GM12878 (cell line): ENCODE results near the gene MRNIP.

Source experiments
- EZH2 ChIP-seq: IDR thresholded peaks from 2 replicates; pipeline ENCODE4 v1.6.1; 2012; ENCODE audit warnings: low read depth, mild to moderate bottlenecking, control low read depth, inconsistent platforms, low read length, borderline replicate concordance; ENCODE audit not compliant: control insufficient read depth
- MYC ChIP-seq: IDR thresholded peaks from 2 replicates; pipeline ENCODE4 v1.6.1; 2011; ENCODE audit warnings: mild to moderate bottlenecking, low read length, moderate library complexity, inconsistent platforms; ENCODE audit not compliant: insufficient read depth, insufficient replicate concordance, insufficient read length, severe bottlenecking
- POLR2A ChIP-seq: IDR thresholded peaks from 2 replicates; pipeline ENCODE4 v1.6.1; 2011; ENCODE audit warnings: low read depth, mild to moderate bottlenecking, low read length
- RFX5 ChIP-seq: IDR thresholded peaks from 2 replicates; pipeline ENCODE4 v1.6.1; 2011; ENCODE audit warnings: low read depth, low read length, improper control_type of control experiment
- SMAD1 ChIP-seq: fragments of 450-650 bp; IDR thresholded peaks from 2 replicates; pipeline ENCODE4 v1.6.1; 2018; ENCODE audit warnings: mild to moderate bottlenecking, low read depth; ENCODE audit not compliant: partially characterized antibody
- SPI1 ChIP-seq: IDR thresholded peaks from 2 replicates; pipeline ENCODE4 v1.6.1; 2011; ENCODE audit warnings: low read depth, mild to moderate bottlenecking, low read length, moderate library complexity, borderline replicate concordance; ENCODE audit not compliant: insufficient read depth
- TF ChIP-seq, protein P1 (sequence below), 3 experiments: IDR thresholded peaks in 2 of 3; conservative IDR thresholded peaks in 1 of 3; 2 replicates each; pipeline ENCODE4 v1.5.1; 2011; ENCODE audit warnings: low read depth in 3 of 3, low read length in 3 of 3, mild to moderate bottlenecking in 3 of 3, control low read depth in 2 of 3, moderate library complexity in 2 of 3, inconsistent platforms in 1 of 3, mixed read lengths in 1 of 3; ENCODE audit not compliant: control insufficient read depth in 2 of 3, insufficient read depth in 1 of 3; ENCODE audit errors: extremely low read depth in 1 of 3

GRCh38 chr5:179836225-179837019 is 22.2 kb downstream of the MRNIP start:
- TF ChIP-seq SPI1: no peak
- TF ChIP-seq SMAD1: no peak
- TF ChIP-seq EZH2: no peak
- no peak for TF ChIP-seq RFX5
- peak; percentile 59 for TF ChIP-seq POLR2A
- TF ChIP-seq, protein P1, sequence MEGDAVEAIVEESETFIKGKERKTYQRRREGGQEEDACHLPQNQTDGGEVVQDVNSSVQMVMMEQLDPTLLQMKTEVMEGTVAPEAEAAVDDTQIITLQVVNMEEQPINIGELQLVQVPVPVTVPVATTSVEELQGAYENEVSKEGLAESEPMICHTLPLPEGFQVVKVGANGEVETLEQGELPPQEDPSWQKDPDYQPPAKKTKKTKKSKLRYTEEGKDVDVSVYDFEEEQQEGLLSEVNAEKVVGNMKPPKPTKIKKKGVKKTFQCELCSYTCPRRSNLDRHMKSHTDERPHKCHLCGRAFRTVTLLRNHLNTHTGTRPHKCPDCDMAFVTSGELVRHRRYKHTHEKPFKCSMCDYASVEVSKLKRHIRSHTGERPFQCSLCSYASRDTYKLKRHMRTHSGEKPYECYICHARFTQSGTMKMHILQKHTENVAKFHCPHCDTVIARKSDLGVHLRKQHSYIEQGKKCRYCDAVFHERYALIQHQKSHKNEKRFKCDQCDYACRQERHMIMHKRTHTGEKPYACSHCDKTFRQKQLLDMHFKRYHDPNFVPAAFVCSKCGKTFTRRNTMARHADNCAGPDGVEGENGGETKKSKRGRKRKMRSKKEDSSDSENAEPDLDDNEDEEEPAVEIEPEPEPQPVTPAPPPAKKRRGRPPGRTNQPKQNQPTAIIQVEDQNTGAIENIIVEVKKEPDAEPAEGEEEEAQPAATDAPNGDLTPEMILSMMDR (IDR thresholded peaks at IDR 0.05 in 2 of 3, conservative IDR thresholded peaks at IDR 0.05 in 1 of 3; ENCODE audit: control insufficient read depth in 2 of 3, extremely low read depth in 1 of 3, insufficient read depth in 1 of 3, low read depth in 3 of 3, low read length in 3 of 3): peak in 1 of 3 experiments; percentile 17; a peak in 1 of 6 replicates
- no peak for TF ChIP-seq MYC
